Stomach (tissue), 9 donors: ENCODE measurements around the gene AP1S3. TPM values are rescaled to one million over a fixed set of nuclear protein-coding genes. Genes with fewer than 3 reads are reported as not detected.

Source experiments
- DNase-seq, 2 donors: peaks; one replicate each; pipeline versions ENCODE4 v3.0.0 to v3.0.0-alpha.2; 2013 to 2019
- H3K27ac ChIP-seq, 5 donors: fragments of 200-600 bp in 4 of 5; sonication (generic) in 4 of 5; one replicate each; pipeline ENCODE4 v1.5.1; 2013 to 2019; ENCODE audit warnings: mild to moderate bottlenecking in 1 of 5, moderate library complexity in 1 of 5
- H3K27me3 ChIP-seq, 3 donors: fragments of 200-600 bp; sonication (generic); one replicate each; pipeline ENCODE4 v1.5.1; 2017 to 2019; ENCODE audit warnings: mixed run types in 1 of 3
- H3K36me3 ChIP-seq, 4 donors: fragments of 200-600 bp; sonication (generic); 1 replicate in 3 of 4; 2 replicates in 1 of 4; pipeline ENCODE4 v1.5.1; 2016 to 2019
- H3K4me1 ChIP-seq, 4 donors: fragments of 200-600 bp; sonication (generic); one replicate each; pipeline ENCODE4 v1.5.1; 2016 to 2019
- H3K4me3 ChIP-seq, 4 donors: fragments of 200-600 bp; sonication (generic) in 3 of 4; one replicate each; pipeline ENCODE4 v1.5.1; 2016 to 2019; ENCODE audit warnings: mild to moderate bottlenecking in 1 of 4
- H3K9me3 ChIP-seq, 4 donors: fragments of 200-600 bp; sonication (generic); one replicate each; pipeline ENCODE4 v1.5.1; 2016 to 2019
- EP300 ChIP-seq: sonication (generic); formaldehyde crosslinking; IDR thresholded peaks from one replicate; pipeline ENCODE4 v1.6.1; 2017; ENCODE audit warnings: antibody characterized with exemption
- POLR2A ChIP-seq, 4 donors: fragments of 450-650 bp; IDR thresholded peaks; one replicate each; pipeline ENCODE4 v1.6.1; 2016; ENCODE audit warnings: antibody characterized with exemption in 4 of 4, control low read depth in 2 of 4, mild to moderate bottlenecking in 1 of 4, moderate library complexity in 1 of 4
- POLR2AphosphoS5 ChIP-seq, 3 donors: sonication (generic); formaldehyde crosslinking; IDR thresholded peaks; one replicate each; pipeline ENCODE4 v1.6.1; 2016; ENCODE audit warnings: antibody characterized with exemption in 3 of 3
- WGBS, 5 donors: extraction: QIAGEN DNeasy Blood & Tissue Kit in 3 of 5; methylation state at CpG; one replicate each; pipeline versions ENCODE4 v1.1.5 to v1.1.7; 2013 to 2018; 5-methylcytosine and 5-hydroxymethylcytosine counted together
- intact Hi-C: fragments of 100-400 bp; cut with DNase I; formaldehyde crosslinking; loops from one replicate; pipeline ENCODE4 v1.15.1; 2023; ENCODE audit warnings: low total_unique reads
- polyA plus RNA-seq, 3 donors: library from polyadenylated mRNA; stranded (reverse); fragments of 200-250 nt; gene quantifications; one replicate each; pipeline ENCODE4 v1.2.3, GENCODE V29; 2013
- total RNA-seq, 5 donors: library from RNA; depleted of rRNA; stranded (reverse); fragments of >200 nt; gene quantifications; one replicate each; pipeline versions ENCODE4 v1.1.0 to v1.2.3, GENCODE V29; 2014 to 2016
- TF ChIP-seq, protein P1 (sequence below), 7 experiments: fragments of 450-650 bp in 4 of 7; fragments of 200-600 bp in 3 of 7; sonication (generic) in 3 of 7; IDR thresholded peaks; one replicate each; pipeline ENCODE4 v1.5.1; 2016 to 2019; ENCODE audit warnings: antibody characterized with exemption in 7 of 7, control low read depth in 2 of 7, mild to moderate bottlenecking in 1 of 7
- donor health status: healthy with polysubstance abuse.
- donor health status: Bipolar disorder and iron deficiency.
- donor health status: healthy.

The AP1S3 gene
- total and polyA plus RNA-seq, 8 donors = 1.5 to 18.2 (median 6.1) TPM; not detected in 2

DNA sequence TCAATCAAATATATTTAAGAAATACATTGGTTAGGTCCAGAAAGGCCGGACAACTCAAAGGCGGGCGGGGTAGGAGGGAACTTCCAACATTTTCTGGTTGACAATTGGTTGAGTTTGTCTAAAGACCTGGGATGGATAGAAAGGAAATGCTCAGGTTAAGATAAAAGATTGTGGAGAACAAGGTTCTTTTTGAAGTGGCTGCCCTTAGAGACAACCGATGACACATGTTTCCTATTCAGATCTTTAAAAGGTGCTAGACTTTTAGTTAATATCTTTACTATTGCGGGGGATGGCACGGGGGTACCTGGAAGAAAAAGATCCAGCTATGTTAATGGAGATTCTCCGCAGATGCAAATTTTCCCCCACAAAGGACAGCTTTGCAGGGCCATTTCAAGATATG is 10.0 kb upstream of the AP1S3 start:
- TF ChIP-seq EP300 = no peak
- TF ChIP-seq, protein P1, sequence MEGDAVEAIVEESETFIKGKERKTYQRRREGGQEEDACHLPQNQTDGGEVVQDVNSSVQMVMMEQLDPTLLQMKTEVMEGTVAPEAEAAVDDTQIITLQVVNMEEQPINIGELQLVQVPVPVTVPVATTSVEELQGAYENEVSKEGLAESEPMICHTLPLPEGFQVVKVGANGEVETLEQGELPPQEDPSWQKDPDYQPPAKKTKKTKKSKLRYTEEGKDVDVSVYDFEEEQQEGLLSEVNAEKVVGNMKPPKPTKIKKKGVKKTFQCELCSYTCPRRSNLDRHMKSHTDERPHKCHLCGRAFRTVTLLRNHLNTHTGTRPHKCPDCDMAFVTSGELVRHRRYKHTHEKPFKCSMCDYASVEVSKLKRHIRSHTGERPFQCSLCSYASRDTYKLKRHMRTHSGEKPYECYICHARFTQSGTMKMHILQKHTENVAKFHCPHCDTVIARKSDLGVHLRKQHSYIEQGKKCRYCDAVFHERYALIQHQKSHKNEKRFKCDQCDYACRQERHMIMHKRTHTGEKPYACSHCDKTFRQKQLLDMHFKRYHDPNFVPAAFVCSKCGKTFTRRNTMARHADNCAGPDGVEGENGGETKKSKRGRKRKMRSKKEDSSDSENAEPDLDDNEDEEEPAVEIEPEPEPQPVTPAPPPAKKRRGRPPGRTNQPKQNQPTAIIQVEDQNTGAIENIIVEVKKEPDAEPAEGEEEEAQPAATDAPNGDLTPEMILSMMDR (IDR thresholded peaks at IDR 0.05) = no peak
- TF ChIP-seq POLR2A (IDR thresholded peaks at IDR 0.05) = no peak
- no peak for TF ChIP-seq POLR2AphosphoS5 (IDR thresholded peaks at IDR 0.05)
- WGBS, 5 donors = 92 to 97% (median 95%) methylated on average over 7 of the region's 7 CpGs
- H3K4me3 ChIP-seq = no peak overlapping the region
- H3K9me3 ChIP-seq = peaks cover 0 to 3% (median 0%) of the 10 kb centered on the region in 4 donors
- H3K27me3 ChIP-seq = no peaks in the 10 kb centered on the region
- H3K4me1 ChIP-seq = no peaks in the 10 kb centered on the region
- DNase-seq = no peak
- no peak overlapping the region for H3K27ac ChIP-seq
- peaks cover 0 to 20% (median 6%) of the 10 kb centered on the region in 4 donors for H3K36me3 ChIP-seq
- intact Hi-C loops = no loop called here

DNA sequence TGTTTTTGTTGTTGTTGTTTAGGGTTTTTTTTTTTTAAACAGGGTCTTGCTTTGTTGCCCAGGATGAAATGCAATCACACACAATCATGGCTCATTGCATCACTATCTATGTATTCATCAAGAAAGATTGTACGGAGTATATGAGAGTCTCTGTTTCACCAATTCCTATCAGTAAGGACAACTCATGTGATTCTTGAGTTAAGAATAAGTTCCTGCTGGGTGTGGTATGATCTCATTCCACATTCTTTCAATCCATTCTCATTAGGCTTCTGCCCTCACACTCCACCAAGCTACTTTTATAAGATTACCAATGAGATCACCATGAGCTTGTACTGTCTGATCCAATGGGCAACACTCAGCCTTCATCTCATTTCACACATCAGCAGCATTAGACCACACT is 9.1 kb upstream of the AP1S3 start:
- DNase-seq = no peak
- H3K9me3 ChIP-seq = peaks cover 0 to 3% (median 0%) of the 10 kb centered on the region in 4 donors
- no peaks in the 10 kb centered on the region for H3K27me3 ChIP-seq
- intact Hi-C loops = no loop called here
- H3K36me3 ChIP-seq = peaks cover 0 to 17% (median 6%) of the 10 kb centered on the region in 4 donors
- WGBS, 5 donors = 65 to 81% (median 75%) methylated on average over 1 of the region's 1 CpG
- TF ChIP-seq EP300 (no peak), POLR2AphosphoS5 (IDR thresholded peaks at IDR 0.05) (no peak), POLR2A (IDR thresholded peaks at IDR 0.05) (no peak)
- TF ChIP-seq, protein P1 (IDR thresholded peaks at IDR 0.05) = no peak
- H3K27ac ChIP-seq = no peak overlapping the region
- no peaks in the 10 kb centered on the region for H3K4me1 ChIP-seq
- H3K4me3 ChIP-seq = no peak overlapping the region

DNA sequence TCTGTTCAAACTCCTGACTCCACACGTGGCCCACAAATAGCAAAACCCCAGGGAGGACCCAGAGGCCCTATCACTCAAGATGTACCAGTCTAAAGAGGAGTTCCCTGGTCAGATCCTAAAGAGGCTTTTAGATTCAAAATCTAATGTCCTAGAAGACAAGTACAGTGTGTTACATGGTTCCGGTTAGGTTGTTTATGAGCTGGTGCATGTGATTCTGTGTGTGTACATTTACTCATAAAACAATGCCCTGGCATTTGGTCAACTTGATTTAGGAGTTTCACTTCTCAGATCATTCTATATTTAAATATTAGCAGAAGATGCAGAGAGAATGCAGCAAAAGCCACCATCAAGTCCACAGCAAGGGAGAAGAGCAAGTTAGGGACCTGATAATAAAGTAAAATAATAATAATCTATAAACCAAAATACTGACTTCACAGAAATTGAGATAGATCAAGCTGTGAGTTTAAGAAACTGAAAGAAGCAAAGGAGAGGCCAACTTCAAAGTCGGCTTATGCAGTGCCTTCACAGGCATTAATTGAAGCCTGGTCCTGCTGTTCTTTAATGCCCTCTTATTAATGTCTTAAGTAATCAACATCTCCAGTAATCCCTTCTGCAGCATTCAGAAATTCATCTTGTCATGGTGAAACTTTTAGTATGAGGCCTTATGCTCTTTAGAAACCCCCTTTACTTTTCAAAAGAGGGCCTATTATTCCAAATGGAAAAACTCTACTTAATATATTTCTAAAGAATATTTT is 4.2 kb upstream of the AP1S3 start:
- no peak for DNase-seq
- no peaks in the 10 kb centered on the region for H3K9me3 ChIP-seq
- peak overlapping the region in 3 of 5 donors; percentile 13 to 72 (median 23) for H3K27ac ChIP-seq
- H3K4me3 ChIP-seq = no peak overlapping the region
- intact Hi-C loops = no loop called here
- TF ChIP-seq POLR2A (IDR thresholded peaks at IDR 0.05) = no peak
- TF ChIP-seq POLR2AphosphoS5 (IDR thresholded peaks at IDR 0.05) = no peak
- TF ChIP-seq EP300 = no peak
- TF ChIP-seq, protein P1 (IDR thresholded peaks at IDR 0.05) = no peak
- WGBS, 5 donors = 40 to 60% (median 46%) methylated on average over 3 of the region's 3 CpGs
- H3K4me1 ChIP-seq = peaks cover 3 to 13% (median 4%) of the 10 kb centered on the region in 4 donors
- H3K36me3 ChIP-seq = no peaks in the 10 kb centered on the region
- H3K27me3 ChIP-seq = no peaks in the 10 kb centered on the region

DNA sequence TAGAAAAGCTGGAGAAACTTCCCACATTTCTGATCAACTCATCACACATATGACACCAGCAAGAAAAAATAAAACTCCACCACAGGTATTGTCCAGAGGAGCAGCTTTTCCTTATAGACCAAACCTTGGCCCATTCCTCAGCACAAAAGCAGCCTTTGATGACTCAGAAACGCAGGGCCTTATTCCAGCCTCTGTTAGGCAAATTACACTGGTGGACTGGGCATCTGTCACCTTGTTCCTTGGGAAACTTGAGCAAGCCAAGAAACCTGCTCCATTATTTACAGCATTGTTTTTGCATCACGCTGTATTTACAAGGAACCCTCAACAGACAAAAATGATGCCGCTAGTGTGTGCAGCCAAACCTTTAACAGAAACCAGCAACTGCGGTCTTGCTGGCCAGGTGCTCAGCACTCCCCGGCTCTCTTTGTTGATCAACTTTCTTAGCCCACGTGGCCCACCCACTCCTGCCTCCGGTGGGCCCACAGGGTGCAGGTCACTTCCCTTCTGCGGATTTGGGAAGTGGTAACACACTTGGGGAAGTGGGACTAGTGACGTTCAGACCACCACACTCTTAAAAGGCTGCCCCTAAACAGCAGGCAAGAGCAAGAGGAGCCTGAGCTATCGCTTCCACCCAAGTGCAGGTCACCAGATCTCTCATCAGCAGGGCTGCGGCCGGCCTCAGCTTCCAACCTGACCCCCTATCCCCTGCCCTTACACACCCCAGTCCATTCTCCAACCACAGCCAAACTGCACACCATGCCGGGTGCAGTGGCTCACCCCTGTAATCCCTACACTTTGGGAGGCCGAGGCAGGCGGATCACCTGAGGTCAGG is 1.5 kb downstream of the AP1S3 start:
- peaks cover 10 to 25% (median 17%) of the 10 kb centered on the region in 4 donors for H3K4me1 ChIP-seq
- H3K9me3 ChIP-seq = no peaks in the 10 kb centered on the region
- no peaks in the 10 kb centered on the region for H3K27me3 ChIP-seq
- H3K4me3 ChIP-seq = peak overlapping the region in 3 of 4 donors; percentile 76 to 84 (median 81)
- TF ChIP-seq POLR2A (IDR thresholded peaks at IDR 0.05) = no peak
- TF ChIP-seq, protein P1 (IDR thresholded peaks at IDR 0.05) = no peak
- TF ChIP-seq POLR2AphosphoS5 (IDR thresholded peaks at IDR 0.05) = no peak
- H3K36me3 ChIP-seq = no peaks in the 10 kb centered on the region
- DNase-seq = peak in 1 of 2 donors; percentile 51
- intact Hi-C loops = no loop called here
- H3K27ac ChIP-seq = peak overlapping the region in 3 of 5 donors; percentile 85 to 90 (median 86)
- WGBS, 5 donors = 43 to 59% (median 55%) methylated on average over 11 to 15 of the region's 15 CpGs
